H1 (cell line): ENCODE measurements around the gene SRSF6. TPM values are rescaled to one million over a fixed set of nuclear protein-coding genes. Genes with fewer than 3 reads are reported as not detected.

Source experiments
- polyA plus RNA-seq, 7 experiments: library from polyadenylated mRNA; depleted of rRNA in 3 of 7; stranded (reverse) in 5 of 7; unstranded in 2 of 7; fragments of >200 nt in 5 of 7; fragments of 200-250 nt in 2 of 7; gene quantifications; 1 replicate in 5 of 7; 2 replicates in 1 of 7; 4 replicates in 1 of 7; pipeline versions ENCODE4 v1.2.1 to v1.2.3, GENCODE V29; 2011 to 2013; ENCODE audit warnings: missing spikeins in 2 of 7, mixed read lengths in 2 of 7
- total RNA-seq: library from RNA; stranded (reverse); fragmentation: NEBNext Ultra II Directional; extraction: Animal tissue kit (Norgen Biotek cat#: 25700); gene quantifications from 2 replicates; pipeline ENCODE4 v1.2.1, GENCODE V29; 2021
- TF ChIP-seq, protein P1 (sequence below): fragments of 300-600 bp; sonication (generic); IDR thresholded peaks from 2 replicates; pipeline ENCODE4 v1.7.1; 2012; ENCODE audit warnings: low read length, moderate library complexity, mild to moderate bottlenecking, inconsistent platforms; ENCODE audit not compliant: insufficient replicate concordance

Gene SRSF6
- total and polyA plus RNA-seq, 2 of the 8 experiments (the other 6 are each of a cell fraction or from before 2014, with no cell fraction given), result 48.0 to 171 TPM

DNA sequence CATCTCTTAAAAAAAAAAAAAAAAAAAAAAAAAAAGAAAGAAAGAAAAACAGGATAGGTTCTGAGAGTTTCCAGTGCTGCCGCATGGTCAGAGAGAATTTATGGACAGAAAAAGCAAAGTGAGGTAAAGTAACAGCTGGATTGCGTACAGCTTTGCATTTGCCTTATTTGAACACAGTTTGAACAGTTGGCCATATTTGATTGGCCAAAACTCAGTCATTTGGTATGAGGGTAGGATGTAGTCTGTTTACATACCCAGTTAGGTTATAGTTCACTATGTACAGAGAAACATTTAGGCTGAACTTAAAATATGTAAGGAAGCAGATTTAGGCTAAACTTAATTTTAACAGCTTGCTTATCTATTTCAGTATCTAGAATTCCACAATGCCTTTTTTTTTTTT is 32.3 kb downstream of the SRSF6 start (continued):
- TF ChIP-seq, protein P1, sequence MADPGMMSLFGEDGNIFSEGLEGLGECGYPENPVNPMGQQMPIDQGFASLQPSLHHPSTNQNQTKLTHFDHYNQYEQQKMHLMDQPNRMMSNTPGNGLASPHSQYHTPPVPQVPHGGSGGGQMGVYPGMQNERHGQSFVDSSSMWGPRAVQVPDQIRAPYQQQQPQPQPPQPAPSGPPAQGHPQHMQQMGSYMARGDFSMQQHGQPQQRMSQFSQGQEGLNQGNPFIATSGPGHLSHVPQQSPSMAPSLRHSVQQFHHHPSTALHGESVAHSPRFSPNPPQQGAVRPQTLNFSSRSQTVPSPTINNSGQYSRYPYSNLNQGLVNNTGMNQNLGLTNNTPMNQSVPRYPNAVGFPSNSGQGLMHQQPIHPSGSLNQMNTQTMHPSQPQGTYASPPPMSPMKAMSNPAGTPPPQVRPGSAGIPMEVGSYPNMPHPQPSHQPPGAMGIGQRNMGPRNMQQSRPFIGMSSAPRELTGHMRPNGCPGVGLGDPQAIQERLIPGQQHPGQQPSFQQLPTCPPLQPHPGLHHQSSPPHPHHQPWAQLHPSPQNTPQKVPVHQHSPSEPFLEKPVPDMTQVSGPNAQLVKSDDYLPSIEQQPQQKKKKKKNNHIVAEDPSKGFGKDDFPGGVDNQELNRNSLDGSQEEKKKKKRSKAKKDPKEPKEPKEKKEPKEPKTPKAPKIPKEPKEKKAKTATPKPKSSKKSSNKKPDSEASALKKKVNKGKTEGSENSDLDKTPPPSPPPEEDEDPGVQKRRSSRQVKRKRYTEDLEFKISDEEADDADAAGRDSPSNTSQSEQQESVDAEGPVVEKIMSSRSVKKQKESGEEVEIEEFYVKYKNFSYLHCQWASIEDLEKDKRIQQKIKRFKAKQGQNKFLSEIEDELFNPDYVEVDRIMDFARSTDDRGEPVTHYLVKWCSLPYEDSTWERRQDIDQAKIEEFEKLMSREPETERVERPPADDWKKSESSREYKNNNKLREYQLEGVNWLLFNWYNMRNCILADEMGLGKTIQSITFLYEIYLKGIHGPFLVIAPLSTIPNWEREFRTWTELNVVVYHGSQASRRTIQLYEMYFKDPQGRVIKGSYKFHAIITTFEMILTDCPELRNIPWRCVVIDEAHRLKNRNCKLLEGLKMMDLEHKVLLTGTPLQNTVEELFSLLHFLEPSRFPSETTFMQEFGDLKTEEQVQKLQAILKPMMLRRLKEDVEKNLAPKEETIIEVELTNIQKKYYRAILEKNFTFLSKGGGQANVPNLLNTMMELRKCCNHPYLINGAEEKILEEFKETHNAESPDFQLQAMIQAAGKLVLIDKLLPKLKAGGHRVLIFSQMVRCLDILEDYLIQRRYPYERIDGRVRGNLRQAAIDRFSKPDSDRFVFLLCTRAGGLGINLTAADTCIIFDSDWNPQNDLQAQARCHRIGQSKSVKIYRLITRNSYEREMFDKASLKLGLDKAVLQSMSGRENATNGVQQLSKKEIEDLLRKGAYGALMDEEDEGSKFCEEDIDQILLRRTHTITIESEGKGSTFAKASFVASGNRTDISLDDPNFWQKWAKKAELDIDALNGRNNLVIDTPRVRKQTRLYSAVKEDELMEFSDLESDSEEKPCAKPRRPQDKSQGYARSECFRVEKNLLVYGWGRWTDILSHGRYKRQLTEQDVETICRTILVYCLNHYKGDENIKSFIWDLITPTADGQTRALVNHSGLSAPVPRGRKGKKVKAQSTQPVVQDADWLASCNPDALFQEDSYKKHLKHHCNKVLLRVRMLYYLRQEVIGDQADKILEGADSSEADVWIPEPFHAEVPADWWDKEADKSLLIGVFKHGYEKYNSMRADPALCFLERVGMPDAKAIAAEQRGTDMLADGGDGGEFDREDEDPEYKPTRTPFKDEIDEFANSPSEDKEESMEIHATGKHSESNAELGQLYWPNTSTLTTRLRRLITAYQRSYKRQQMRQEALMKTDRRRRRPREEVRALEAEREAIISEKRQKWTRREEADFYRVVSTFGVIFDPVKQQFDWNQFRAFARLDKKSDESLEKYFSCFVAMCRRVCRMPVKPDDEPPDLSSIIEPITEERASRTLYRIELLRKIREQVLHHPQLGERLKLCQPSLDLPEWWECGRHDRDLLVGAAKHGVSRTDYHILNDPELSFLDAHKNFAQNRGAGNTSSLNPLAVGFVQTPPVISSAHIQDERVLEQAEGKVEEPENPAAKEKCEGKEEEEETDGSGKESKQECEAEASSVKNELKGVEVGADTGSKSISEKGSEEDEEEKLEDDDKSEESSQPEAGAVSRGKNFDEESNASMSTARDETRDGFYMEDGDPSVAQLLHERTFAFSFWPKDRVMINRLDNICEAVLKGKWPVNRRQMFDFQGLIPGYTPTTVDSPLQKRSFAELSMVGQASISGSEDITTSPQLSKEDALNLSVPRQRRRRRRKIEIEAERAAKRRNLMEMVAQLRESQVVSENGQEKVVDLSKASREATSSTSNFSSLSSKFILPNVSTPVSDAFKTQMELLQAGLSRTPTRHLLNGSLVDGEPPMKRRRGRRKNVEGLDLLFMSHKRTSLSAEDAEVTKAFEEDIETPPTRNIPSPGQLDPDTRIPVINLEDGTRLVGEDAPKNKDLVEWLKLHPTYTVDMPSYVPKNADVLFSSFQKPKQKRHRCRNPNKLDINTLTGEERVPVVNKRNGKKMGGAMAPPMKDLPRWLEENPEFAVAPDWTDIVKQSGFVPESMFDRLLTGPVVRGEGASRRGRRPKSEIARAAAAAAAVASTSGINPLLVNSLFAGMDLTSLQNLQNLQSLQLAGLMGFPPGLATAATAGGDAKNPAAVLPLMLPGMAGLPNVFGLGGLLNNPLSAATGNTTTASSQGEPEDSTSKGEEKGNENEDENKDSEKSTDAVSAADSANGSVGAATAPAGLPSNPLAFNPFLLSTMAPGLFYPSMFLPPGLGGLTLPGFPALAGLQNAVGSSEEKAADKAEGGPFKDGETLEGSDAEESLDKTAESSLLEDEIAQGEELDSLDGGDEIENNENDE, result no peak
